WI38 (cell line): ENCODE measurements around the gene SEZ6L2.

Experiments
- H3K4me3 ChIP-seq: 2 replicates; pipeline ENCODE4 v1.5.1; 2011; ENCODE audit warnings: low read depth, mild to moderate bottlenecking, control low read depth, low read length
- TF ChIP-seq, protein P1 (sequence below): IDR thresholded peaks from 2 replicates; pipeline ENCODE4 v1.5.1; 2012; ENCODE audit warnings: low read depth, mild to moderate bottlenecking, control low read depth, low read length

Gene SEZ6L2

DNA sequence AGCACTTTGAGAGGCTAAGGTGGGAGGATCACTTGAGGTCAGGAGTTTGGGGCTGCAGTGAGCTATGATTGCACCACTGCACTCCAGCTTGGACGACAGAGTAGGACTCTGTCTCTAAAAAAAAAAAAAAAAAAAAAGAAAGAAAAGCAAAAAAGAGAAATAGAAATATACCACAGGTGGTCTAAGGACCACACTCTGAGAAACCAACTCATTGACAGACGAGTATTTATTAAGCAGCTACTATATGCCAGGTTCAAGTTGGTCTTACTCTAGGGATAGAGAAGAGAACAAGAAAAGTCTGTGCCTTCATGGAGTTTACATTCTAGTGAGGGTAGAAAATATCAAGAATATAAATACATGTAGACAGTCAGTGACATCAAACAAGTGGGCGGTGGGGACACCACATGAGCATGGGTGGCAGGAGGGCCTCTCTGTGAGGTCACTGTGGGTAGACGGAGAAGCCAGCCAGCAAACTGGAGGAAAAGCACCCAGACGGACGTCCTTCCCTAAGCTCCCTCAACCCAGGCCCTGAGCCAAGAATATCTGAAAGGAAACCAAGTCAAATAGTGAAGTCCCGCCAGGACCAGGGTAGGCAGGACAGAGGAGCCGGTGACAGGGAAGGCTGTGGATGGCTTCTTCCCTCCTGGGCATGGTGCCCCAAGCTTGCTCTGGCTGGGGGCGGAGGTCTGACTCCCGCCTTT lies 41.1 kb downstream of the SEZ6L2 start:
- TF ChIP-seq, protein P1, sequence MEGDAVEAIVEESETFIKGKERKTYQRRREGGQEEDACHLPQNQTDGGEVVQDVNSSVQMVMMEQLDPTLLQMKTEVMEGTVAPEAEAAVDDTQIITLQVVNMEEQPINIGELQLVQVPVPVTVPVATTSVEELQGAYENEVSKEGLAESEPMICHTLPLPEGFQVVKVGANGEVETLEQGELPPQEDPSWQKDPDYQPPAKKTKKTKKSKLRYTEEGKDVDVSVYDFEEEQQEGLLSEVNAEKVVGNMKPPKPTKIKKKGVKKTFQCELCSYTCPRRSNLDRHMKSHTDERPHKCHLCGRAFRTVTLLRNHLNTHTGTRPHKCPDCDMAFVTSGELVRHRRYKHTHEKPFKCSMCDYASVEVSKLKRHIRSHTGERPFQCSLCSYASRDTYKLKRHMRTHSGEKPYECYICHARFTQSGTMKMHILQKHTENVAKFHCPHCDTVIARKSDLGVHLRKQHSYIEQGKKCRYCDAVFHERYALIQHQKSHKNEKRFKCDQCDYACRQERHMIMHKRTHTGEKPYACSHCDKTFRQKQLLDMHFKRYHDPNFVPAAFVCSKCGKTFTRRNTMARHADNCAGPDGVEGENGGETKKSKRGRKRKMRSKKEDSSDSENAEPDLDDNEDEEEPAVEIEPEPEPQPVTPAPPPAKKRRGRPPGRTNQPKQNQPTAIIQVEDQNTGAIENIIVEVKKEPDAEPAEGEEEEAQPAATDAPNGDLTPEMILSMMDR = no peak
- H3K4me3 ChIP-seq = no peak overlapping the region

DNA sequence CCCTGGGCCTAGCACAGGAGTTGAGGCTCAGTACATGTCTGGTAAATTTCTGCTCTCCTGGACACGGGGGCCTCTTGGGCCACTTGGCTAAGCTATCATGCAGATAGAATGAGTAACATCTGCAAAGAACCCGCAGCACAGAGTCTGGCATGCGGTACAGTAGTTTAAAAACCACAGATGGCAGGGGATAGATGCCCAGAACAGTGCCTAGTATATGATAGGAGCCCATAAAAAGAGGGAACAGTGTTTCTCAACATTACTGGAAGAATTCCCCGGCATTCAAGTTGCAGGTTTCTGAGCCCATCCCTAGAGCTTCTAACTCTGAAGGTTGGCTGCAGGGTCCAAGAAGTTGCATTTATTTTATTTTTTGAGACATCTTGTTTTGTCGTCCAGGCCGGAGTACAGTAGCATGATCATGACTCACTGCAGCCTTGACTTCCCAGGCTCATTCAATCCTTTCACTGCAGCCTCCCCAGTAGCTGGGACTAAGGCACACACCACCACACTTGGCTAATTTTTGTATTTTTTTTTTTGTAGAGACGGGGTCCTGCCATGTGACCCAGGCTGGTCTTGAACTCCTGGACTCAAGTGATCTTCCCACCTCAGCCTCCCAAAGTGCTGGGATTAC lies 42.1 kb downstream of the SEZ6L2 start:
- TF ChIP-seq, protein P1 = no peak
- H3K4me3 ChIP-seq = no peak overlapping the region

DNA sequence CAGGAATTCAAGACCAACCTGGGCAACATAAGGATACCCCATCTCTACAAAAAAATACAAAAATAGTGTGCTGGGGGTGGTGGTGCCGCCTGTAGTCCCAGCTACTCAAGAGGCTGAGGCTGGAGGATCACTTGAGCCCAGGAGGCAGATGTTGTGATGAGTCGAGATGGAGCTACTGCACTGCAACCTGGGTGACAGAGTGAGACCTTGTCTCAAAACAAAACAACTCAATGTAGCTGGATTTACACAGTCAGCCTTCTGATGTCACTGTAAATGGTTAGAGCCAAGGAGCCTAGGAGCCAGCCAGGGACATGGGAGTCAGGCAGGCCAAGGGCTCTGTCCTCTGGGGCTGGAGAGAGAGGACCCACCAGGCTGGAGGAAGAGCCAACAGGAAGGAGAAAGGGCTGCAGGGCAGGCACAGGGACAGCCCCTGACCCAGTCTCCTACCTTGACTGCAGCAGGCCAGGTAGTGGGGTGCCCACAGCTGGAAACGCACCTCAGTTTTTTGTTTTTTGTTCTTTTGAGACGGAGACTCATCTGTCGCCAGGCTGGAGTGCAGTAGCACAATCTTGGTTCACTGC lies 44.7 kb downstream of the SEZ6L2 start:
- no peak overlapping the region for H3K4me3 ChIP-seq
- TF ChIP-seq, protein P1 = no peak

DNA sequence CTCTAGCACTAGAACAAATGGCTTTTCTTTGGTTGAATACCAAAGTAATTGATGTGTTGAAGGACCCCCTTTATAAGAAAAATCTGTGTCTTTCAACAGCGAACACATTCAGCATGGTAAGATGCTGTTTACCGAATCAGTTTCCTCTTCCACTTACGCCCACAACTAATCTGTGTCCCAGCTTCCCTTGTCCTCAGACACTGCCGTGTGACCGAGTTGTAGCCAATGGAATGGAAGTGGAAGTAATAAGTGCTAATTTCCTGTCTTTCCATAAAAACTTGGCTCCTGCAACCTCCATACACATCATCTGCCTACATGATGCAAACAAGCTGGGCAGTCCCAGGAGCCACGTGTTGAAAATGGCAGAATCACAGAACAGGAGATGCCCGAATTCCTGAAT lies 46.7 kb downstream of the SEZ6L2 start:
- TF ChIP-seq, protein P1 = no peak
- no peak overlapping the region for H3K4me3 ChIP-seq

DNA sequence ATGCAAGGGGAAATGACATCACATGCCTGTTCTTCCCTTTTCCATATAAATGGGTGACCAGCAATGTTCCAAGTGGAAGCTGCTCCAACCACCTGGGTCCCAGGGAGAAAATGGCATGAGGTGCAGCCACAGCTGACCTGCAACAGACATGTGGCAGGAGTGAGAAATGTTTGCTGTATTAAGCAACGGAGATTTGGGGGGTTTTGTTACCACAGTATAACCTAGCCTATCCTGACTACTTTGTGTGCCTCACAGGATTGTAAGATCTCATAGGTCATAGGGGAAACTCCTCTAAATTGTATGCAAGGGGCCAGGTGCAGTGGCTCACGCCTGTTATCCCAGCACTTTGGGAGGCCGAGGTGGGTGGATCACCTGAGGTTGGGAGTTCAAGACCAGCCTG lies 48.4 kb downstream of the SEZ6L2 start:
- no peak overlapping the region for H3K4me3 ChIP-seq
- TF ChIP-seq, protein P1 = no peak

DNA sequence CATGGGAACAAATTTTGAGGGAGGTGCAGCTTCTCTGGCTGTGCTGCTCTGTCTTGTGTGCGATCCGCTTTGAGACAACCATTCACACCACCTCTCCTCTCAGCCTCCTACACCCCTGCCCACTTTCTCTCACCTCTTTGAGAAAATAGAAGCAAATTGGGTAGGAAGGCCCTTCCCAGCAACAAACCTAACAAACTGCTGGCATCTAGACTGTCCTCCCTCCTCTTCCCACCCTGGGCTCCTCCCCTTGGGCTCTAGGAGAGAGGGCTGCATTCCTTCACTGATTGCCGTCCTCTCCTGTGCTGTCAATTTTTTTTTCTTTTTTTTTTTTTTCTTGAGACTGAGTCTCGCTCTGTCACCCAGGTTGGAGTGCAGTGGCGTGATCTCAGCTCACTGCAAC lies 49.8 kb downstream of the SEZ6L2 start:
- TF ChIP-seq, protein P1 = no peak

More for the DNA sequence above, 49.8 kb downstream of the SEZ6L2 start:
- no peak overlapping the region for H3K4me3 ChIP-seq
